ENCODE data around the gene KRT26. TPM values are rescaled to one million over a fixed set of nuclear protein-coding genes. Genes with fewer than 3 reads are reported as not detected.

The KRT26 gene
- total RNA-seq, 1 donor from 2014 or later, result not detected

DNA sequence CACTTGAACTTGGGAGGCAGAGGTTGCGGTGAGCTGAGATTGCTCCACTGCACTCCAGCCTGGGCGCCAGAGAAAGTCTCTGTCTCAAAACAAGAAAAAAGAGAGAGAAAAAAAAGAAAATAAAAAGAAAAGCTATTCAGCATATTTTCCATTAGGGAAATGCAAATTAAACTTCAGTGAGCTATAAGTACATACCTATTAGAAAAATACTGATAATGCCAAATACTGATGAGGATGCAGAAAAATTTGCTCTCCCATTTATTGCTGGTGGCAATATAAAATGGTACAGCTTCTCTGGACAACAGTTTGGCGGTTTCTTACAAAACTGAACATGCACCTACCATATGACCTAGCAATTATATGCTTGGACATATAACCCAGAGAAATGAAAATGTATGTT lies 40.6 kb upstream of the KRT26 start:
- no peak for DNase-seq (ENCODE audit: low read depth, low spot score)
- no peak overlapping the region for H3K27ac Mint-ChIP-seq (ENCODE audit: unreplicated experiment)
- TF ChIP-seq, protein P1, sequence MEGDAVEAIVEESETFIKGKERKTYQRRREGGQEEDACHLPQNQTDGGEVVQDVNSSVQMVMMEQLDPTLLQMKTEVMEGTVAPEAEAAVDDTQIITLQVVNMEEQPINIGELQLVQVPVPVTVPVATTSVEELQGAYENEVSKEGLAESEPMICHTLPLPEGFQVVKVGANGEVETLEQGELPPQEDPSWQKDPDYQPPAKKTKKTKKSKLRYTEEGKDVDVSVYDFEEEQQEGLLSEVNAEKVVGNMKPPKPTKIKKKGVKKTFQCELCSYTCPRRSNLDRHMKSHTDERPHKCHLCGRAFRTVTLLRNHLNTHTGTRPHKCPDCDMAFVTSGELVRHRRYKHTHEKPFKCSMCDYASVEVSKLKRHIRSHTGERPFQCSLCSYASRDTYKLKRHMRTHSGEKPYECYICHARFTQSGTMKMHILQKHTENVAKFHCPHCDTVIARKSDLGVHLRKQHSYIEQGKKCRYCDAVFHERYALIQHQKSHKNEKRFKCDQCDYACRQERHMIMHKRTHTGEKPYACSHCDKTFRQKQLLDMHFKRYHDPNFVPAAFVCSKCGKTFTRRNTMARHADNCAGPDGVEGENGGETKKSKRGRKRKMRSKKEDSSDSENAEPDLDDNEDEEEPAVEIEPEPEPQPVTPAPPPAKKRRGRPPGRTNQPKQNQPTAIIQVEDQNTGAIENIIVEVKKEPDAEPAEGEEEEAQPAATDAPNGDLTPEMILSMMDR (conservative IDR thresholded peaks at IDR 0.05), result no peak
- peaks cover 4% of the 10 kb centered on the region for H3K4me1 Mint-ChIP-seq
- H3K36me3 Mint-ChIP-seq (ENCODE audit: low read depth), result peaks cover 11% of the 10 kb centered on the region
- peaks cover 11% of the 10 kb centered on the region for H3K9me3 Mint-ChIP-seq
- H3K27me3 Mint-ChIP-seq (ENCODE audit: low read depth), result peaks cover 74% of the 10 kb centered on the region
- H3K4me3 Mint-ChIP-seq, result no peak overlapping the region

- Mint-ChIP-seq H3K27ac (ENCODE audit: unreplicated experiment) (no peak overlapping the region), H3K27me3 (ENCODE audit: low read depth) (peaks cover 94% of the 10 kb centered on the region), H3K4me3 (no peak overlapping the region), H3K9me3 (peaks cover 2% of the 10 kb centered on the region), H3K36me3 (ENCODE audit: low read depth) (no peaks in the 10 kb centered on the region), H3K4me1 (no peaks in the 10 kb centered on the region)
- DNase-seq (ENCODE audit: low read depth, low spot score), result no peak
- TF ChIP-seq, protein P1 (conservative IDR thresholded peaks at IDR 0.05), result no peak
Measured at GRCh38 chr17:40810494-40810893, 38.5 kb upstream of the KRT26 start.

- no peaks in the 10 kb centered on the region for H3K9me3 Mint-ChIP-seq
- H3K4me1 Mint-ChIP-seq, result no peaks in the 10 kb centered on the region
- TF ChIP-seq, protein P1 (conservative IDR thresholded peaks at IDR 0.05), result no peak
- no peak for DNase-seq (ENCODE audit: low read depth, low spot score)
- no peaks in the 10 kb centered on the region for H3K36me3 Mint-ChIP-seq (ENCODE audit: low read depth)
- H3K27ac Mint-ChIP-seq (ENCODE audit: unreplicated experiment), result no peak overlapping the region
- H3K27me3 Mint-ChIP-seq (ENCODE audit: low read depth), result peaks cover 98% of the 10 kb centered on the region
- no peak overlapping the region for H3K4me3 Mint-ChIP-seq
Measured at GRCh38 chr17:40809721-40810421, 37.9 kb upstream of the KRT26 start.

GRCh38 chr17:40806131-40806530 lies 34.1 kb upstream of the KRT26 start:
- no peak for DNase-seq (ENCODE audit: low read depth, low spot score)
- Mint-ChIP-seq H3K4me1 (no peaks in the 10 kb centered on the region), H3K27me3 (ENCODE audit: low read depth) (peaks cover 77% of the 10 kb centered on the region), H3K9me3 (no peaks in the 10 kb centered on the region), H3K27ac (ENCODE audit: unreplicated experiment) (no peak overlapping the region), H3K36me3 (ENCODE audit: low read depth) (no peaks in the 10 kb centered on the region), H3K4me3 (no peak overlapping the region)
- TF ChIP-seq, protein P1 (conservative IDR thresholded peaks at IDR 0.05), result no peak

- Mint-ChIP-seq H3K9me3 (no peaks in the 10 kb centered on the region), H3K4me3 (no peak overlapping the region), H3K36me3 (ENCODE audit: low read depth) (no peaks in the 10 kb centered on the region), H3K4me1 (no peaks in the 10 kb centered on the region), H3K27me3 (ENCODE audit: low read depth) (peaks cover 52% of the 10 kb centered on the region), H3K27ac (ENCODE audit: unreplicated experiment) (no peak overlapping the region)
- peak; percentile 79 for DNase-seq (ENCODE audit: low read depth, low spot score)
- TF ChIP-seq, protein P1 (conservative IDR thresholded peaks at IDR 0.05), result peak; percentile 96
Measured at GRCh38 chr17:40803617-40804082, 31.6 kb upstream of the KRT26 start.
